B cell (primary cell): ENCODE measurements around the gene PIPOX.

Experiments
- EZH2 ChIP-seq: IDR thresholded peaks from 2 replicates; pipeline ENCODE4 v1.6.1; 2012; ENCODE audit warnings: borderline replicate concordance, low read depth, mild to moderate bottlenecking, moderate library complexity, low read length; ENCODE audit not compliant: insufficient read depth, poor library complexity, severe bottlenecking
- TF ChIP-seq, protein P1 (sequence below): fragments of 200-600 bp; IDR thresholded peaks from one replicate; pipeline ENCODE4 v1.8.0; 2022; ENCODE audit warnings: antibody characterized with exemption, mild to moderate bottlenecking

DNA sequence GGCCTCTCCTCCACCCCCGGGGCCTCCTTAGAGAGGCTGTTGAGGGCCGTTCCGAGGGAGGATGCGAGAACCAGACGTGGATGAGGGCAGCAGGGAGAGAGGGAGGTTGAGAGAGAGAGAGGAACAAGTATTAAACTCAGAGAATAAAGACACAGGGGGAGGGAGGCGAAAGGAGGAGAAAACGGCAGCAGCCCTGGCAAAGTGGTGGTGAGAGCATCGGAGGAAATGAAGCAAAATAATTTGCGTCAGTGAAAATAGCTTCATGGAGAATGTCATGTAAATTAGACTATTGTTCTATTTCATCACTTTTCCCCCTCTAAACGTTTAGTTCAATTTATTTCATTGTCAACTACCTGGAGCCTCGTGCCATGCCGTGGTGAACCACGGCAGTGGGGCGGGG, 38.0 kb downstream of the PIPOX start:
- TF ChIP-seq EZH2: no peak
- TF ChIP-seq, protein P1, sequence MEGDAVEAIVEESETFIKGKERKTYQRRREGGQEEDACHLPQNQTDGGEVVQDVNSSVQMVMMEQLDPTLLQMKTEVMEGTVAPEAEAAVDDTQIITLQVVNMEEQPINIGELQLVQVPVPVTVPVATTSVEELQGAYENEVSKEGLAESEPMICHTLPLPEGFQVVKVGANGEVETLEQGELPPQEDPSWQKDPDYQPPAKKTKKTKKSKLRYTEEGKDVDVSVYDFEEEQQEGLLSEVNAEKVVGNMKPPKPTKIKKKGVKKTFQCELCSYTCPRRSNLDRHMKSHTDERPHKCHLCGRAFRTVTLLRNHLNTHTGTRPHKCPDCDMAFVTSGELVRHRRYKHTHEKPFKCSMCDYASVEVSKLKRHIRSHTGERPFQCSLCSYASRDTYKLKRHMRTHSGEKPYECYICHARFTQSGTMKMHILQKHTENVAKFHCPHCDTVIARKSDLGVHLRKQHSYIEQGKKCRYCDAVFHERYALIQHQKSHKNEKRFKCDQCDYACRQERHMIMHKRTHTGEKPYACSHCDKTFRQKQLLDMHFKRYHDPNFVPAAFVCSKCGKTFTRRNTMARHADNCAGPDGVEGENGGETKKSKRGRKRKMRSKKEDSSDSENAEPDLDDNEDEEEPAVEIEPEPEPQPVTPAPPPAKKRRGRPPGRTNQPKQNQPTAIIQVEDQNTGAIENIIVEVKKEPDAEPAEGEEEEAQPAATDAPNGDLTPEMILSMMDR: no peak
